ENCODE data around the gene INSM2. TPM values are rescaled to one million over a fixed set of nuclear protein-coding genes. Genes with fewer than 3 reads are reported as not detected.

INSM2 gene
- total and polyA plus RNA-seq, 2 of the 13 experiments (the other 11 are each of a cell fraction or from before 2014, with no cell fraction given): not detected

DNA sequence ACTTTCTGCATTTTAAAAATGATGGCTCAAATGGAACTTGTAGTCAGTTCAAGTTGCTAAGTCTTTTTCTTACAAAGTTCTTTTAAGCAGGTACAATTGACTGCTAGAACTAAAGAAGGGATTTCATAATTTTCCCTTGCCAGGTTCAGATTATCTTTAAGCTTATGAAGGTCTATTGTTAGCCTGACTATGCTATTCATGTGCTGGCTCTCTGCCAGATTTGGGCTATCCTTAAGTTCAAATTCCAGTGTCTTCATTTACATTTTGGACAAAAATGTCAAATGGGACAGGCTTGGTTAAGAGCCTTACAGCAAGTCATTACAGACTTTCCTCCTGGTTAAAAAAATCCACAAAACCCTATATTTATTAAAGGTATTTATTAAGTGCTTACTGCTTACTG lies 42.3 kb downstream of the INSM2 start:
- ATAC-seq (peak; percentile 65), DNase-seq (ENCODE audit: low spot score) (peak; percentile 82), FAIRE-seq (peak; percentile 32)
- Histone ChIP-seq H3K36me3 (replicated peaks in 1 of 2; ENCODE audit: control insufficient read depth in 1 of 2, insufficient read depth in 2 of 2, low read length in 2 of 2) (peaks cover 3 to 22% of the 10 kb centered on the region in 2 experiments), H3K9me3 (ENCODE audit: low read length) (no peaks in the 10 kb centered on the region), H3K79me2 (ENCODE audit: insufficient read depth, low read length) (no peaks in the 10 kb centered on the region), H4K20me1 (ENCODE audit: insufficient read depth, low read length) (no peaks in the 10 kb centered on the region), H3K4me2 (ENCODE audit: low read depth, low read length) (no peak overlapping the region), H3K9ac (ENCODE audit: insufficient read depth, low read depth, low read length) (no peak overlapping the region), H3K4me3 (replicated peaks in 1 of 3; ENCODE audit: insufficient read depth in 1 of 3, low read depth in 2 of 3, low read length in 3 of 3) (no peak overlapping the region), H3K27ac (ENCODE audit: extremely low read length, insufficient read depth, low read length) (no peak overlapping the region), H3K27me3 (ENCODE audit: control insufficient read depth in 1 of 2, insufficient read depth in 2 of 2, low read length in 2 of 2) (no peaks in the 10 kb centered on the region), H2AFZ (ENCODE audit: low read length) (no peak overlapping the region), H3K4me1 (ENCODE audit: insufficient read depth, low read length) (peaks cover 18% of the 10 kb centered on the region)
- in situ Hi-C loops (cut with HindIII; ENCODE audit: extremely low pct_ligation_motif_present, low pct_unique_long_range_greater_than_20kb): no loop called here
- BruUV-seq (replicated peaks): no TSS peak
- TF ChIP-seq NFIC (IDR thresholded peaks at IDR 0.05; ENCODE audit: low read length) (peak; percentile 58; the same call in 1 of the 2 replicates), PCBP1 (IDR thresholded peaks at IDR 0.05; ENCODE audit: borderline replicate concordance, low read depth, low read length) (no peak), ZNF138 (CRISPR knock-in tag; IDR thresholded peaks at IDR 0.05; ENCODE audit: low read depth) (no peak), ZNF33B (CRISPR knock-in tag; IDR thresholded peaks at IDR 0.05) (no peak), GTF2F1 (IDR thresholded peaks at IDR 0.05; ENCODE audit: low read length) (0 out of 2 replicates have a peak, but pooled peaks have one; percentile 53), EHMT2 (IDR thresholded peaks at IDR 0.05; ENCODE audit: borderline replicate concordance, low read depth, low read length) (no peak), ZNF547 (CRISPR knock-in tag; IDR thresholded peaks at IDR 0.05) (no peak), ATF7-NPFF (CRISPR knock-in tag; IDR thresholded peaks at IDR 0.05; ENCODE audit: low read depth) (no peak), SOX13 (IDR thresholded peaks at IDR 0.05) (no peak), SOX13 (CRISPR knock-in tag; conservative IDR thresholded peaks at IDR 0.05 in 1 of 2, IDR thresholded peaks at IDR 0.05 in 1 of 2) (peak in 1 of 2 experiments; percentile 58; a peak in 1 of 4 replicates), ZSCAN22 (CRISPR knock-in tag; IDR thresholded peaks at IDR 0.05) (no peak), ARNTL (CRISPR knock-in tag; IDR thresholded peaks at IDR 0.05) (no peak), ZFP37 (CRISPR knock-in tag; IDR thresholded peaks at IDR 0.05; ENCODE audit: borderline replicate concordance) (no peak), HNF4A (CRISPR knock-in tag; IDR thresholded peaks at IDR 0.05) (peak; percentile 45), LCORL (IDR thresholded peaks at IDR 0.05) (peak; percentile 82), LCORL (CRISPR knock-in tag; IDR thresholded peaks at IDR 0.05) (no peak), SOX5 (CRISPR knock-in tag; IDR thresholded peaks at IDR 0.05; ENCODE audit: borderline replicate concordance) (no peak), ZNF263 (CRISPR knock-in tag; IDR thresholded peaks at IDR 0.05) (no peak), NFATC3 (CRISPR knock-in tag; IDR thresholded peaks at IDR 0.05) (no peak), HNRNPUL1 (IDR thresholded peaks at IDR 0.05; ENCODE audit: low read depth, low read length) (no peak)
- TF ChIP-seq, protein P1, sequence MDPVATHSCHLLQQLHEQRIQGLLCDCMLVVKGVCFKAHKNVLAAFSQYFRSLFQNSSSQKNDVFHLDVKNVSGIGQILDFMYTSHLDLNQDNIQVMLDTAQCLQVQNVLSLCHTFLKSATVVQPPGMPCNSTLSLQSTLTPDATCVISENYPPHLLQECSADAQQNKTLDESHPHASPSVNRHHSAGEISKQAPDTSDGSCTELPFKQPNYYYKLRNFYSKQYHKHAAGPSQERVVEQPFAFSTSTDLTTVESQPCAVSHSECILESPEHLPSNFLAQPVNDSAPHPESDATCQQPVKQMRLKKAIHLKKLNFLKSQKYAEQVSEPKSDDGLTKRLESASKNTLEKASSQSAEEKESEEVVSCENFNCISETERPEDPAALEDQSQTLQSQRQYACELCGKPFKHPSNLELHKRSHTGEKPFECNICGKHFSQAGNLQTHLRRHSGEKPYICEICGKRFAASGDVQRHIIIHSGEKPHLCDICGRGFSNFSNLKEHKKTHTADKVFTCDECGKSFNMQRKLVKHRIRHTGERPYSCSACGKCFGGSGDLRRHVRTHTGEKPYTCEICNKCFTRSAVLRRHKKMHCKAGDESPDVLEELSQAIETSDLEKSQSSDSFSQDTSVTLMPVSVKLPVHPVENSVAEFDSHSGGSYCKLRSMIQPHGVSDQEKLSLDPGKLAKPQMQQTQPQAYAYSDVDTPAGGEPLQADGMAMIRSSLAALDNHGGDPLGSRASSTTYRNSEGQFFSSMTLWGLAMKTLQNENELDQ (CRISPR knock-in tag; IDR thresholded peaks at IDR 0.05; ENCODE audit: borderline replicate concordance): no peak
- TF ChIP-seq, protein P2, sequence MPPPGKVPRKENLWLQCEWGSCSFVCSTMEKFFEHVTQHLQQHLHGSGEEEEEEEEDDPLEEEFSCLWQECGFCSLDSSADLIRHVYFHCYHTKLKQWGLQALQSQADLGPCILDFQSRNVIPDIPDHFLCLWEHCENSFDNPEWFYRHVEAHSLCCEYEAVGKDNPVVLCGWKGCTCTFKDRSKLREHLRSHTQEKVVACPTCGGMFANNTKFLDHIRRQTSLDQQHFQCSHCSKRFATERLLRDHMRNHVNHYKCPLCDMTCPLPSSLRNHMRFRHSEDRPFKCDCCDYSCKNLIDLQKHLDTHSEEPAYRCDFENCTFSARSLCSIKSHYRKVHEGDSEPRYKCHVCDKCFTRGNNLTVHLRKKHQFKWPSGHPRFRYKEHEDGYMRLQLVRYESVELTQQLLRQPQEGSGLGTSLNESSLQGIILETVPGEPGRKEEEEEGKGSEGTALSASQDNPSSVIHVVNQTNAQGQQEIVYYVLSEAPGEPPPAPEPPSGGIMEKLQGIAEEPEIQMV (CRISPR knock-in tag; IDR thresholded peaks at IDR 0.05; ENCODE audit: low read depth): no peak
- TF ChIP-seq, protein P3, sequence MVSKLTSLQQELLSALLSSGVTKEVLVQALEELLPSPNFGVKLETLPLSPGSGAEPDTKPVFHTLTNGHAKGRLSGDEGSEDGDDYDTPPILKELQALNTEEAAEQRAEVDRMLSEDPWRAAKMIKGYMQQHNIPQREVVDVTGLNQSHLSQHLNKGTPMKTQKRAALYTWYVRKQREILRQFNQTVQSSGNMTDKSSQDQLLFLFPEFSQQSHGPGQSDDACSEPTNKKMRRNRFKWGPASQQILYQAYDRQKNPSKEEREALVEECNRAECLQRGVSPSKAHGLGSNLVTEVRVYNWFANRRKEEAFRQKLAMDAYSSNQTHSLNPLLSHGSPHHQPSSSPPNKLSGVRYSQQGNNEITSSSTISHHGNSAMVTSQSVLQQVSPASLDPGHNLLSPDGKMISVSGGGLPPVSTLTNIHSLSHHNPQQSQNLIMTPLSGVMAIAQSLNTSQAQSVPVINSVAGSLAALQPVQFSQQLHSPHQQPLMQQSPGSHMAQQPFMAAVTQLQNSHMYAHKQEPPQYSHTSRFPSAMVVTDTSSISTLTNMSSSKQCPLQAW (CRISPR knock-in tag; IDR thresholded peaks at IDR 0.05): no peak
- CTCF ChIA-PET (ENCODE audit: low intra/inter-chr PET ratio, low total read pairs): no interaction called here
- POLR2A ChIA-PET: no interaction called here
- intact Hi-C loops (cut with micrococcal nuclease; ENCODE audit: unreplicated experiment): loop anchor here (2.0 kb wide), 1 partner anchor 41 kb away; the partner anchor contains the start of gene INSM2

Data from HepG2 (cell line).